HG02885 (cell line): ENCODE measurements around the gene PRR7.
A peak's percentile ranks its signal among the peaks of the same experiment; 100 is the strongest.

Experiments
- ATAC-seq: cut with Tn5 transposase; IDR thresholded peaks from one replicate; pipeline ENCODE4 v1.9.1; 2021; ENCODE audit warnings: mild to moderate bottlenecking; ENCODE audit not compliant: unreplicated experiment, poor library complexity

PRR7 gene

GRCh38 chr5:177434437-177434836 lies 12.2 kb upstream of the PRR7 start:
- no peak for ATAC-seq

GRCh38 chr5:177434942-177435738 lies 11.5 kb upstream of the PRR7 start:
- ATAC-seq = no peak

- ATAC-seq = no peak
Measured at GRCh38 chr5:177435847-177436536, 10.6 kb upstream of the PRR7 start.

- ATAC-seq = no peak
Measured at GRCh38 chr5:177437623-177438022, 9.0 kb upstream of the PRR7 start.

- no peak for ATAC-seq
Measured at GRCh38 chr5:177438468-177438867, 8.1 kb upstream of the PRR7 start.

- ATAC-seq = no peak
Measured at GRCh38 chr5:177439518-177440053, 7.0 kb upstream of the PRR7 start.

- ATAC-seq = no peak
Measured at GRCh38 chr5:177440211-177440989, 6.2 kb upstream of the PRR7 start.

GRCh38 chr5:177440990-177441780 lies 5.4 kb upstream of the PRR7 start:
- no peak for ATAC-seq

GRCh38 chr5:177442066-177442826 lies 4.4 kb upstream of the PRR7 start:
- ATAC-seq = no peak

- ATAC-seq = no peak
Measured at GRCh38 chr5:177443144-177443983, 3.2 kb upstream of the PRR7 start.

- no peak for ATAC-seq
Measured at GRCh38 chr5:177444106-177445051, 2.2 kb upstream of the PRR7 start.

GRCh38 chr5:177445052-177445916 lies 1.3 kb upstream of the PRR7 start:
- ATAC-seq = no peak

- no peak for ATAC-seq
Measured at GRCh38 chr5:177445917-177446199, 756 bp upstream of the PRR7 start.

- peak; percentile 10 for ATAC-seq
Measured at GRCh38 chr5:177447066-177447610, 524 bp downstream of the PRR7 start.

GRCh38 chr5:177447611-177448243 lies 1.1 kb downstream of the PRR7 start:
- no peak for ATAC-seq
